Glomerular endothelial cell (primary cell): Measurements from ENCODE around the gene IL18BP. TPM values are rescaled to one million over a fixed set of nuclear protein-coding genes. Genes with fewer than 3 reads are reported as not detected.

Experiments used
- DNase-seq: peaks from one replicate; pipeline ENCODE4 v3.0.0-alpha.2; 2011; ENCODE audit warnings: low read depth, low spot score; ENCODE audit errors: extremely low read depth
- total RNA-seq: library from RNA; depleted of rRNA; stranded (reverse); fragments of >200 nt; gene quantifications from 2 replicates; pipeline ENCODE4 v1.2.3, GENCODE V29; 2015

The IL18BP gene
- total RNA-seq, 1 donor from 2014 or later = 14.8 TPM

- DNase-seq = no peak
These were observed 12.0 kb downstream of the IL18BP start for GRCh38 chr11:72010529-72011233.

- DNase-seq = no peak
These were observed 13.5 kb downstream of the IL18BP start for GRCh38 chr11:72012091-72012630.

- no peak for DNase-seq
These were observed 14.4 kb downstream of the IL18BP start for GRCh38 chr11:72012897-72013721.

GRCh38 chr11:72013765-72014711, 15.3 kb downstream of the IL18BP start:
- no peak for DNase-seq

- no peak for DNase-seq
These were observed 16.1 kb downstream of the IL18BP start for GRCh38 chr11:72014761-72015320.

GRCh38 chr11:72015511-72016061, 16.9 kb downstream of the IL18BP start:
- DNase-seq = no peak

- no peak for DNase-seq
These were observed 19.5 kb downstream of the IL18BP start for GRCh38 chr11:72018171-72018570.

GRCh38 chr11:72023335-72023734, 24.6 kb downstream of the IL18BP start:
- no peak for DNase-seq

GRCh38 chr11:72024069-72024754, 25.5 kb downstream of the IL18BP start:
- DNase-seq = no peak

GRCh38 chr11:72026090-72026489, 27.4 kb downstream of the IL18BP start:
- no peak for DNase-seq

GRCh38 chr11:72030472-72031045, 31.9 kb downstream of the IL18BP start:
- DNase-seq = no peak

GRCh38 chr11:72036687-72037086, 38.0 kb downstream of the IL18BP start:
- DNase-seq = no peak

GRCh38 chr11:72037554-72038311, 39.0 kb downstream of the IL18BP start:
- DNase-seq = no peak

- DNase-seq = no peak
These were observed 39.8 kb downstream of the IL18BP start for GRCh38 chr11:72038491-72038890.

- no peak for DNase-seq
These were observed 40.5 kb downstream of the IL18BP start for GRCh38 chr11:72039031-72039855.

- no peak for DNase-seq
These were observed 41.2 kb downstream of the IL18BP start for GRCh38 chr11:72039856-72040401.
